IPS-11a (cell line): ENCODE measurements around the gene BTNL8.

Experiments
- H3K4me3 ChIP-seq: one replicate; pipeline ENCODE4 v1.5.1; 2013; ENCODE audit warnings: low read depth, low read length, control low read depth

Gene BTNL8

GRCh38 chr5:180898621-180899246, at the start of gene BTNL8:
TSS of gene BTNL8 (plus strand) at chr5:180899159. CDS start at chr5:180899311, 152 bp downstream.
- no peak within 1 kb of the TSS for H3K4me3 ChIP-seq

GRCh38 chr5:180849827-180850226, 49.1 kb upstream of the BTNL8 start:
- H3K4me3 ChIP-seq: no peak overlapping the region

- no peak overlapping the region for H3K4me3 ChIP-seq
Observed at GRCh38 chr5:180850434-180851078, 48.4 kb upstream of the BTNL8 start.

GRCh38 chr5:180852495-180852894, 46.5 kb upstream of the BTNL8 start:
- H3K4me3 ChIP-seq: no peak overlapping the region

GRCh38 chr5:180853121-180853847, 45.7 kb upstream of the BTNL8 start:
- no peak overlapping the region for H3K4me3 ChIP-seq

GRCh38 chr5:180853848-180854176, 45.1 kb upstream of the BTNL8 start:
- H3K4me3 ChIP-seq: no peak overlapping the region

GRCh38 chr5:180858586-180858985, 40.4 kb upstream of the BTNL8 start:
- H3K4me3 ChIP-seq: no peak overlapping the region

GRCh38 chr5:180860273-180860886, 38.6 kb upstream of the BTNL8 start:
- H3K4me3 ChIP-seq: peak overlapping the region; percentile 92

- peak within 1 kb of the TSS; percentile 92 for H3K4me3 ChIP-seq
Observed at GRCh38 chr5:180860887-180861822, 37.8 kb upstream of the BTNL8 start, which contains the start of gene ZFP62. TSS of gene ZFP62 (minus strand) at chr5:180861276. CDS start at chr5:180861219, 57 bp downstream.

GRCh38 chr5:180862645-180863044, 36.3 kb upstream of the BTNL8 start:
- no peak overlapping the region for H3K4me3 ChIP-seq

GRCh38 chr5:180865981-180866695, 32.8 kb upstream of the BTNL8 start:
- H3K4me3 ChIP-seq: no peak overlapping the region

- no peak overlapping the region for H3K4me3 ChIP-seq
Observed at GRCh38 chr5:180866985-180867384, 32.0 kb upstream of the BTNL8 start.

- no peak overlapping the region for H3K4me3 ChIP-seq
Observed at GRCh38 chr5:180868960-180869359, 30.0 kb upstream of the BTNL8 start.

- no peak overlapping the region for H3K4me3 ChIP-seq
Observed at GRCh38 chr5:180869587-180869986, 29.4 kb upstream of the BTNL8 start.

- H3K4me3 ChIP-seq: no peak overlapping the region
Observed at GRCh38 chr5:180870276-180871068, 28.5 kb upstream of the BTNL8 start.

GRCh38 chr5:180872419-180872818, 26.5 kb upstream of the BTNL8 start:
- no peak overlapping the region for H3K4me3 ChIP-seq

GRCh38 chr5:180873615-180874520, 25.1 kb upstream of the BTNL8 start:
- H3K4me3 ChIP-seq: no peak overlapping the region
